GM18502 (cell line): ENCODE results near the gene SEMA3E.
"Not testable (repeated sequence)": the region's sequence is repeated elsewhere in the genome, so short reads cannot be mapped to it uniquely, and the experiment has no call there.

ENCODE experiments used
- ATAC-seq: cut with Tn5 transposase; IDR thresholded peaks from one replicate; pipeline ENCODE4 v1.9.1; 2021; ENCODE audit warnings: mild to moderate bottlenecking; ENCODE audit not compliant: unreplicated experiment, poor library complexity

SEMA3E gene

DNA sequence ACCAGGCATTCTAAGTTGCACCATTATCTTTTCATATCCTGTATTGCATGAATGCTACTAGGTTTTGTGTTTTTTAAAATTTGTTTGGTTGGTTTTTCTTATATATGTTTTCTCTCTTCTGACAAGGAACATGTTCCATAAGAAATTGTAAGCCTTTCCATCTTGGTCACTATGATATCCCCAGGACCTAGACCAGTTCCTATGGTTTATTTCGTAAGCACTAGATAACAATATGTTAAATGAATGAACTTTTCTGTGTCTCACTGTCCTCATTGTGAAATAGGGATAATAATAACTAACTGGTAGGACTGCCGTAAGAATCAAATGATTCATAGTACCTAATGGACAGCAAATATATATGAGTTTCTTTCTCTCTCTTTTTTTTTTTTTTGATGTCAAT, 146.3 kb downstream of the SEMA3E start:
- no peak for ATAC-seq

GRCh38 chr7:83494683-83495082, 154.3 kb downstream of the SEMA3E start:
- ATAC-seq = no peak

DNA sequence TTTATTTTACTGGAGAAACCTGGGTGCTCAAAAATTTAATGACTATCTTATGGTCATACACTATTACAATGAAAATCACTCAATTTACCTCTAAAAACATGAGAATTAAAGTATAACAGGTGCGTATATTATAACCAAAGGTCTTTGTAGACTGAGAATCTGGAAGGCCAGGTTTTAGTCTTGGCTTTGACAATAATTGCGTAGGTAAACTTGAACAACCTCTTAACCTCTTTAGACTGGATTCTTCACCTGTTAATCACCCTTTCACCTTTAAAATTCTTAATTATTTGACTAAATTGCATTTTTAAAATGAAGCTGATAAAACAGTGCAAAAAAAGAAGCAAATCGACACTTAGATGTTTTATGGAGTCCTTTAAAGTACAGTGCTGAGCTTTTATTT, 156.1 kb downstream of the SEMA3E start:
- no peak for ATAC-seq

DNA sequence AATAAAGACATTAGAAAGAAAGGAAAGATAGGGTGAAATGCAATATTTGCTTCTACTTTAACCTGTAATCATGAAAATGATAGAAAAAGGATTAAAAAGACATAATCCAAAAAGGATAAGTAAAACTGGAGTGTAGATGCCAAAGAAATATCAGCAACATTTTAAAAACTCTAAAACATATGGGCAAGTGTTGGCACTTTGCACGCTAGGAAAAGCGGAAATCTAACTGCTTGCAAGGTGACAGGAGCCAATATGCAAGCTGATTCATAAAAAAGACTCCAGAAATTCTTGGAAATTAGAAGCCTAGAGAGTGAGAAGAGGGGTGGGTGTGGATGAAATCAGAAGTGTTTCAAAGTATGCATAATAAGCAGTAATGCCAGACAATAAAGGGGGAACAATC, 161.1 kb downstream of the SEMA3E start:
- no peak for ATAC-seq

- ATAC-seq = no peak
Measured at GRCh38 chr7:83486957-83487356, 162.0 kb downstream of the SEMA3E start.

GRCh38 chr7:83486536-83486935, 162.4 kb downstream of the SEMA3E start:
- no peak for ATAC-seq

GRCh38 chr7:83484826-83485225, 164.1 kb downstream of the SEMA3E start:
- ATAC-seq = no peak

- ATAC-seq = no peak
Measured at GRCh38 chr7:83484266-83484665, 164.7 kb downstream of the SEMA3E start.

DNA sequence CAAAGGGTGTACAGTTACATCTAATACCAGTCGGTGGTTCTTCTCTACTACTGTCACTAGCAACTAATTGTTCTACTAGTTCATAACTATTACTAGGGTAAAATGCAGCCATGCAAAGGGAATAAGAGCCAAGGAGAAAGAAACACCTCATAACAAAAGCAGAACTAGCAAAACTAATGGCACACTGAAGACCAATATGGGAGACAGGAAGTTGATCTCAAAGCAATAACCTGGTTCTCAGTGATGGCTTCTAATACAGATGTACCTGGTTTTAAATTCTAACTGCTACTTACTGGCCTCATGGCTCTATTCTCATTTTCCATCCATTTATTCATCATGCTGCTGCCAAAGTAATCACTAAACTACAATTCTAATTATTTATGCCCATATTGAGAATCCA, 170.3 kb downstream of the SEMA3E start:
- no peak for ATAC-seq

DNA sequence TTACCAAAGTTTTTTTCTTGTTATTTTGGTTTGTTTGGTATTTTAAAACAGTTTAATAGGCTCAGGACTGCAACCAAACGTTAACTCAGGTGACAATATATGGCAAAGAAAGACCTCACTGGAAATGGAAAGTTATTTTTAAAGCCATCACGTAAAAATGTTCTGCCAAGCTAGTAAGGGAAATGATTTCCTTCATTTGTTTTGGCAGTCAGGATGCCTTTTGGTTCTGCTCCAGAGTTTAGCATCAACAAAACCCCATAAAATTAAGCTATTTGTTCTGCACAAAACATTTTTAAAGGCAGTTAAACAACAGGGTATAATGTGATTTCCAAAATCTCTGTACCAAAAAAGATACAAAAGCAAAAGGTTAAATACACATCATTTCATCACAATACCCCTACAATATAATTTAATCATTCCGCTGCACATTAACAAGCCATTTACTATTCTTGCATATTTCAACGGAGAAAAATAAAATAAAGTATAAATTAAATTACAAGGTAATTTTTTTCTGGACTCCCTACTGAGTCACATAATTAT, 172.4 kb downstream of the SEMA3E start:
- no peak for ATAC-seq

GRCh38 chr7:83475420-83475819, 173.5 kb downstream of the SEMA3E start:
- no peak for ATAC-seq

DNA sequence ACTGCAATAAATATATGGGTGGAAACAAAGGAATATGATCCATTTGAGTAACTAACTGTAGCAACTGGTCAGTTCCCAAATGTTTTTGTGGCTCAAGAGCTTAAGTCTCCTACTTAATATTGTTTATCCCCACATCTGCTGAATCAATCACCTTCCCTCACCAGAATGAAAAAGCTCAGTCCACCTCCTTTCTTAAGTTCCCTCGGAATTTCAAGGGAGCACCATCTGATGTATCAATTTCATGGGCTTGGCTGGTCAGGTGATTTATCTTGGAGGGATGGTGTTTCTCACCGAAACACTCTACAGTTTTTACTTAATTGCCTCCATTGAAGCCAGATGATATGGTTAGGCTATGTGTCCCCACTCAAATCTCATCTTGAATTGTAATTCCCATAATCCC, 176.6 kb downstream of the SEMA3E start:
- ATAC-seq = no peak

GRCh38 chr7:83469491-83469890, 179.4 kb downstream of the SEMA3E start:
- ATAC-seq = no peak

DNA sequence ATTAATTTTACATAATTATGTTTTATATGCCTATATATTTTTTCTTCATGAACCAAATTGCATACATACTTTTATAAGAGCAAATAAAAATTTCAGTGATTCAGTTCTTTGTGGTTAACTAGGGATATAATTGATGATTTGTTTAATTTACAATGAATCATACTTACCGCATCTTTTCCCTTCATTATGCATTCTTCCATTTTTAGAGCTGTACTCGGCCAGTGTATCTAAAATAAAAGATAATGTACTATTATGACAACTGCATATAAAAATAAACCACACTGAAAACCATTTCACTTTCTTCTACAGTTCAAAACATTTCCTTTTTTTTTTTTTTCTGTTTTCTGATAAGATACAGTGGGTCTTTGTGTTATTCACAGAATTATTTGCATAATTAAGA, 179.9 kb downstream of the SEMA3E start:
- ATAC-seq = no peak

DNA sequence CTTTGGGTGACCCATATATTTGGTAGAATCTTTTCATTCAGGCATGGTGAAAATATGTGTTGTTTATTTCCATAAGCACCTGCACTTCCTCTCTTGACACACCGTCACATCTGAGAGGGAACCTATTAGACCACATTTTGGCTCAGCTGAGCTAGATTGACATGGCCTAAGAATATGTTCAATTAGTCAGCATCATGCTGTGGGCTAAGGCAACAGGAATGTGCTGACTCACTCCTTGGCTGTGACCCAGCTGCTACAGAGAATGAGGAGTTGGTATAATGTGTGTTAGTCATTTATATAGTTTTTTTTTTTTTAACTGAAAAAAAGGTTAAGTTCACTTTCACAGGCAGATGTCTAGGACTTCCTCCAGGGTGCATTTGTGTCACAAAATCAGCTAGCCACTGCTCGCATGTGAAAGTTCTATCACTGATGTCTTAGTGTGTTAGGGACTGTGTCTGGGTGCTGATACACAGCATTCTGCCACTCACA, 180.6 kb downstream of the SEMA3E start:
- peak; percentile 99 for ATAC-seq

DNA sequence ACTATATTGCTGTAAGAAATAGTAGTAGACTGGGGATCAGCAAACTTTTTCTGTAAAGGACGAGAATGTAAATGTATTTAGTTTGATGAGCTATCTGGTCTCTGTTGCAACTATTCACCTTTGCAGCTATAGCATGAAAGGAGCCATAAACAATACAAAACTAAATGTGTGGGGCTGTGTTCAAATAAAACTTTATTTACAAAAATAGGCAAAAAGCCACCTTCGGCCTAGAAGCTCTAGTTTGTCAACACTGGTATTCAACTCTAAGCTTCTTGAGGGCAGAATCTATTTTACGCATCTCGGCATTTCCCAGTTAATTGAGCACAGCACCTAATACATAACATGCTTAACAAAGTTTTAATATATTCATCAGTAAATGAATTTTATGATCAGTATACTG, 181.4 kb downstream of the SEMA3E start:
- no peak for ATAC-seq

DNA sequence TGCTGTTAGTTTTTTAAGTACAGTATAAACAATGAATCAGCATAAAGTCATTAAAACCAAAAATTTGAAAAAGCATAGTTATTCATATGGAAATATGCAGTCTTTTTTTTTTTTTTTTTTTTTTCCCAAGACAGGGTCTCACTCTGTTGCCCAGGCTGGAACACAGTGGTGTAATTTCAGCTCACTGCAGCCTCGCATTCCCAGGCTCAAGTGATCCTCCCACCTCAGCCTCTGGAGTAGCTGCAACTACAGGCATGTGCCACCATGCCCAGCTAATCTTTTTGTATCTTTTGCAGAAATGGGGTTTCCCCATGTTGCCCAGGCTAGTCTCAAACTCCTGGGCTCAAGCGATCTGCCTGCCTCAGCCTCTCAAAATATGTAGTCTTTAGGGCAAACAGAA, 182.0 kb downstream of the SEMA3E start:
- ATAC-seq = no peak

GRCh38 chr7:83466187-83466923, 182.6 kb downstream of the SEMA3E start:
- ATAC-seq = no peak

GRCh38 chr7:83465643-83466042, 183.3 kb downstream of the SEMA3E start:
- ATAC-seq = no peak

GRCh38 chr7:83461820-83462219, 187.1 kb downstream of the SEMA3E start:
- ATAC-seq = not testable (repeated sequence)

DNA sequence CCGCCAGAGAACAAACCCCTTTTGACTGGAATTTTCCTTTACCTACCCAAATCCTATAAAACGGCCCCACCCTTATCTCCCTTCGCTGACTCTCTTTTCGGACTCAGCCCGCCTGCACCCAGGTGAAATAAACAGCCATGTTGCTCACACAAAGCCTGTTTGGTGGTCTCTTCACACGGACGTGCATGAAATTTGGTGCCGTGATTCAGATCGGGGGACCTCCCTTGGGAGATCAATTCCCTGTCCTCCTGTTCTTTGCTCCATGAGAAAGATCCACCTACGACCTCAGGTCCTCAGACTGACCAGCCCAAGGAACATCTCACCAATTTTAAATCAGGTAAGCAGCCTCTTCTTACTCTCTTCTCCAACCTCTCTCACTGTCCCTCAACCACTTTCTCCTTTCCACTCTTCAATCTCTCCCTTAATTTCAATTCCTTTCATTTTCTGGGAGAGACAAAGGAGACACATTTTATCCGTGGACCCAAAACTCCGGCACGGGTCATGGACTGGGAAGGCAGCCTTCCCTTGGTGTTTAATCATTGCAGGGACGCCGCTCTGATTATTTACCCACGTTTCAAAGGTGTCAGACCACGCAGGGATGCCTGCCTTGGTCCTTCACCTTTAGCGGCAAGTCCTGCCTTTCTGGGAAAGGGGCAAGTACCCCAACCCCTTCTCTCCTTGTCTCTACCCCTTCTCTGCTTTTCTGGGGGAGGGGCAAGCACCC, 188.8 kb downstream of the SEMA3E start:
- not testable (repeated sequence) for ATAC-seq
